Diencephalon (tissue), 1 donor: Measurements from ENCODE around the gene APEH. TPM values are rescaled to one million over a fixed set of nuclear protein-coding genes. Genes with fewer than 3 reads are reported as not detected.

Source experiments
- small RNA-seq: library from RNA; depleted of rRNA; stranded (forward); fragments of <200 nt; gene quantifications from one replicate; pipeline ENCODE3, GENCODE V24; 2014
- total RNA-seq: library from RNA; depleted of rRNA; stranded (reverse); fragments of >200 nt; gene quantifications from one replicate; pipeline ENCODE4 v1.2.3, GENCODE V29; 2014

The APEH gene
- total RNA-seq: 75.2 TPM

GRCh38 chr3:49673715-49674496 is at the start of gene APEH:
APEH (plus strand) TSS chr3:49674351; CDS start chr3:49674402, 51 bp downstream.

GRCh38 chr3:49689046-49689907 is 15.1 kb downstream of the APEH start, which contains the start of the genes MST1 and RNF123:
MST1 (minus strand) TSS chr3:49689474; CDS start chr3:49688691, 783 bp downstream.
RNF123 (plus strand) TSS chr3:49689557; CDS start chr3:49691166, 1,609 bp downstream.

GRCh38 chr3:49719214-49719884 is 45.2 kb downstream of the APEH start, which contains the start of gene AMIGO3:
AMIGO3 (minus strand) TSS chr3:49719684; CDS start chr3:49719465, 219 bp downstream.

DNA sequence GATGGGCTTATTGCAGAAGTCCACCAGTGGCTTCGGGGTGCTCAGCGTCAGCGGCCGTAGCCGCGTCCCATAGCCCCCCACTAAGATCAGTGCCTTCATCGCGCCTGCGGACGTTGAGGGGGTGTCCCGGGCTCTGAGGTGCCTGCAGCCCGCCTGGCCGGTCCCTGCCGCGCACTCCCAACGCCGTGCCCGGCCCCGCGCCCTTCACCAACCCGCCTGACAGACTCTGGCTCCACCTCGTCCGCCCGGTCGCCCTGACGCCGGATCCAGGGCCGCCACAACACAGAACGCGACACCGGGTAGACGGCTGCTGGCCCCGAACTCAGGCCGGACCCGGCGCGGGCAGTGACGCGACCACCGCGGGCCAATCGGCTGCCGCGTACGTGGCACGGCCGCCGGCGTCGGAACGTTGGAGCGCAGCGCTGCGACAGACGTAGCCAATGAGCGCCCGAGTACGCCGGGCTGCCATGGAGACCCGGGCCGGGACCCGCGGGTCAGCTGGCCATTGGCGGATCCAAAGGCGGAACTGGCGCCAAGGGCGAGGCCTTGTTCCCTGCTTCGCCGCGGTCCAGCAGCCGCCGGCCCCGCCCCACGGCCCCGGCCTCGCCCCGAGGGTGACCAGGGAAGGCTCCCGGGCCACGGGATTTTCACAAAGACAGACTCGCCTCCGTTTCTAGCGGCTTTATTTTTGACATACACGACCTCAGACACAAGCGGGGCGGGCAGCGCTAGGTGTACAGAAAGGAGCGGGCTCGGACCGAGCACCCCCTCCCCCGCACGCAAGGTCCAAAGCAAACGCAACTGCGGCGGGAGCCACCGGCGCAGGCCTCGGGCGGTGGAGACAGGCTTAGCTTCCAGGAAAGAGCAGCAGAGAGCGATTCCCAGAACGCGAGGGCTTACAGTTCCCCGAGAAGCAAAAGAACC is 49.7 kb downstream of the APEH start, which contains the start of gene GMPPB:
TSS of gene GMPPB (minus strand) at position 324 of the 924 bp plus-strand sequence. CDS start at position 99, 225 bp downstream.

Small RNA genes within 50 kb of the gene (small RNA-seq; reads per million reads assigned to genes)
- not detected for gene AMIGO3

Other genes starting within 250 kb of the APEH start
- gene NICN1, start 245.0 kb upstream of the APEH start, total RNA-seq: 18.5 TPM
- 33.4 TPM for gene DAG1, start 204.1 kb upstream of the APEH start, total RNA-seq
- 11.5 TPM for gene BSN, start 119.9 kb upstream of the APEH start, total RNA-seq
- 7.6 TPM for gene MST1, start 15.1 kb downstream of the APEH start, total RNA-seq
- gene RNF123, start 15.2 kb downstream of the APEH start, total RNA-seq: 28.6 TPM
- 0.92 TPM for gene AMIGO3, start 45.3 kb downstream of the APEH start, total RNA-seq
- 11.1 TPM for gene GMPPB, start 49.6 kb downstream of the APEH start, total RNA-seq
- gene IP6K1, start 112.2 kb downstream of the APEH start, total RNA-seq: 55.8 TPM
- 0.23 TPM for gene CDHR4, start 125.5 kb downstream of the APEH start, total RNA-seq
- gene INKA1, start 128.9 kb downstream of the APEH start, total RNA-seq: 5.1 TPM
- 8.3 TPM for gene UBA7, start 139.6 kb downstream of the APEH start, total RNA-seq
- gene TRAIP, start 182.2 kb downstream of the APEH start, total RNA-seq: 4.4 TPM
- 144 TPM for gene CAMKV, start 195.6 kb downstream of the APEH start, total RNA-seq
- 0.92 TPM for gene MST1R, start 229.5 kb downstream of the APEH start, total RNA-seq